K562 (cell line): ENCODE data around the gene PDCD1. TPM values are rescaled to one million over a fixed set of nuclear protein-coding genes. Genes with fewer than 3 reads are reported as not detected.

Source experiments
- ATAC-seq: fragments of 200-7000 bp; cut with Tn5 transposase; 3 replicates; pipeline ENCODE4 v1.9.1; 2020; ENCODE audit warnings: moderate library complexity
- BruUV-seq: library from RNA; stranded (reverse); fragments of 400-500 nt; replicated peaks from 2 replicates; lab custom pipeline; 2021; lab: Mats Ljungman, UMichigan
- CTCF ChIA-PET: fragments of 300-600 bp; formaldehyde crosslinking; extraction: SDS; loops from one replicate; lab custom pipeline; 2021; ENCODE audit warnings: low intra/inter-chr PET ratio; lab: Yijun Ruan, JAX
- POLR2A ChIA-PET: fragments of 300-600, 350-650 bp; sonication (Branson Sonifier 250); formaldehyde crosslinking; extraction: SDS; loops from one replicate; lab custom pipeline; 2021; ENCODE audit warnings: antibody characterized with exemption, inconsistent platforms; lab: Yijun Ruan, JAX
- DNase-seq, 4 experiments: peaks; one replicate each; pipeline versions ENCODE4 v3.0.0 to v3.0.0-alpha.2; 2011 to 2018; ENCODE audit warnings: low spot score in 3 of 4, mixed read lengths in 3 of 4; ENCODE audit errors: extremely low read depth in 1 of 4
- FAIRE-seq: peaks from 2 replicates; lab custom pipeline; 2011; peaks lifted over from hg19 to GRCh38; lab: Jason Lieb, UNC
- H2AFZ ChIP-seq: 2 replicates; pipeline ENCODE4 v1.6.0; 2011; ENCODE audit warnings: low read depth, low read length, control low read depth, inconsistent platforms
- H3K27ac ChIP-seq: fragments of 200-600 bp; 3 replicates; pipeline ENCODE4 v1.8.0; 2011; ENCODE audit warnings: low read depth, mild to moderate bottlenecking, control low read depth, inconsistent platforms, low read length, moderate library complexity, mixed read lengths; ENCODE audit errors: extremely low read depth
- H3K27me3 ChIP-seq, 2 experiments: fragments of 300-600 bp in 1 of 2; 2 replicates in 1 of 2; 3 replicates in 1 of 2; pipeline versions ENCODE4 v1.6.0 to v1.8.0; 2011; ENCODE audit warnings: inconsistent platforms in 2 of 2, low read length in 2 of 2, mild to moderate bottlenecking in 1 of 2, mixed read lengths in 1 of 2, moderate library complexity in 1 of 2; ENCODE audit not compliant: control insufficient read depth in 2 of 2, insufficient read depth in 2 of 2
- H3K36me3 ChIP-seq: fragments of 300-600 bp; 3 replicates; pipeline ENCODE4 v1.8.0; 2011; ENCODE audit warnings: mild to moderate bottlenecking, low read length, inconsistent platforms; ENCODE audit not compliant: control insufficient read depth, insufficient read depth
- H3K4me1 ChIP-seq, 2 experiments: fragments of 200-600 bp in 1 of 2; replicated peaks in 1 of 2; 2 replicates in 1 of 2; 3 replicates in 1 of 2; pipeline versions ENCODE4 v1.5.1 to v1.8.0; 2011; ENCODE audit warnings: inconsistent platforms in 2 of 2, low read length in 2 of 2, mild to moderate bottlenecking in 1 of 2, mixed read lengths in 1 of 2, moderate library complexity in 1 of 2; ENCODE audit not compliant: control insufficient read depth in 2 of 2, insufficient read depth in 2 of 2
- H3K4me2 ChIP-seq: 2 replicates; pipeline ENCODE4 v1.6.1; 2011; ENCODE audit warnings: low read length, control low read depth, inconsistent platforms, mixed read lengths; ENCODE audit not compliant: insufficient read depth
- H3K4me3 ChIP-seq: fragments of 200-600 bp; sonication (generic), shearing (Covaris generic); 2 replicates; pipeline ENCODE4 v1.5.1; 2016; ENCODE audit warnings: control low read depth, inconsistent platforms
- H3K79me2 ChIP-seq: fragments of 200-600 bp; 3 replicates; pipeline ENCODE4 v1.8.0; 2011; ENCODE audit warnings: low read length, inconsistent platforms; ENCODE audit not compliant: control insufficient read depth, insufficient read depth
- H3K9ac ChIP-seq, 2 experiments: 2 replicates each; pipeline versions ENCODE4 v1.6.0 to v1.6.1; 2011; ENCODE audit warnings: low read depth in 2 of 2, low read length in 2 of 2, control low read depth in 1 of 2, inconsistent platforms in 1 of 2, mild to moderate bottlenecking in 1 of 2, mixed read lengths in 1 of 2; ENCODE audit not compliant: insufficient read depth in 1 of 2
- H3K9me1 ChIP-seq: one replicate; pipeline ENCODE4 v1.6.0; 2011; ENCODE audit warnings: inconsistent platforms, mild to moderate bottlenecking, low read length, moderate library complexity; ENCODE audit not compliant: control insufficient read depth, insufficient read depth
- H3K9me3 ChIP-seq: replicated peaks from 2 replicates; pipeline ENCODE4 v1.5.1; 2011; ENCODE audit warnings: low read depth, low read length, inconsistent platforms; ENCODE audit not compliant: control insufficient read depth, insufficient read depth
- H4K20me1 ChIP-seq: replicated peaks from 2 replicates; pipeline ENCODE4 v1.6.1; 2011; ENCODE audit warnings: low read length, inconsistent platforms, mixed read lengths; ENCODE audit not compliant: control insufficient read depth, insufficient read depth
- ATF2 ChIP-seq: sonication (generic); formaldehyde crosslinking; IDR thresholded peaks from 2 replicates; pipeline ENCODE4 v1.8.1; 2022; ENCODE audit warnings: missing genetic modification reagents
- ATF3 ChIP-seq, 2 experiments: fragments of 450-650 bp in 1 of 2; sonication (generic) in 1 of 2; formaldehyde crosslinking in 1 of 2; IDR thresholded peaks in 1 of 2; conservative IDR thresholded peaks in 1 of 2; 2 replicates each; pipeline versions ENCODE4 v1.6.1 to v1.8.1; 2016 to 2023; ENCODE audit warnings: mild to moderate bottlenecking in 2 of 2, moderate library complexity in 2 of 2, inconsistent platforms in 1 of 2, missing genetic modification reagents in 1 of 2
- DIDO1 ChIP-seq: fragments of 450-650 bp; IDR thresholded peaks from 2 replicates; pipeline ENCODE4 v1.6.1; 2016; ENCODE audit warnings: low read depth, missing biosample characterization, missing genetic modification characterization
- KAT7 ChIP-seq: sonication (generic); formaldehyde crosslinking; IDR thresholded peaks from 2 replicates; pipeline ENCODE4 v1.8.0; 2022; ENCODE audit warnings: missing genetic modification reagents, mild to moderate bottlenecking, borderline replicate concordance
- MAFF ChIP-seq: IDR thresholded peaks from 2 replicates; pipeline ENCODE4 v1.6.1; 2012; ENCODE audit warnings: low read length, improper control_type of control experiment
- NFYB ChIP-seq: IDR thresholded peaks from 2 replicates; pipeline ENCODE4 v1.6.1; 2011; ENCODE audit warnings: mild to moderate bottlenecking, moderate library complexity; ENCODE audit not compliant: insufficient read length; ENCODE audit errors: extremely low read depth
- NR1H2 ChIP-seq: sonication (generic); formaldehyde crosslinking; IDR thresholded peaks from 2 replicates; pipeline ENCODE4 v1.4.0; 2020; ENCODE audit warnings: mild to moderate bottlenecking, missing genetic modification reagents
- RAD21 ChIP-seq, 2 experiments: fragments of 250-450 bp in 1 of 2; fragments of 450-650 bp in 1 of 2; sonication (Bioruptor Pico) in 1 of 2; formaldehyde crosslinking in 1 of 2; IDR thresholded peaks in 1 of 2; conservative IDR thresholded peaks in 1 of 2; 2 replicates each; pipeline versions ENCODE4 v1.4.0 to v1.8.0; 2020 to 2022; ENCODE audit warnings: mild to moderate bottlenecking in 2 of 2, moderate library complexity in 1 of 2
- ZNF140 ChIP-seq: fragments of 250-450 bp; sonication (Bioruptor Pico); IDR thresholded peaks from 2 replicates; pipeline ENCODE4 v1.8.0; 2021; ENCODE audit warnings: moderate library complexity, mild to moderate bottlenecking, inconsistent platforms
- ZNF175 ChIP-seq: fragments of 200-800 bp; sonication (Bioruptor generic); IDR thresholded peaks from 2 replicates; pipeline ENCODE4 v1.6.1; 2016; ENCODE audit warnings: low read depth, mild to moderate bottlenecking, missing genetic modification characterization, missing compliant biosample characterization
- ZNF253 ChIP-seq: fragments of 250-450 bp; sonication (Bioruptor Pico); conservative IDR thresholded peaks from 2 replicates; pipeline ENCODE4 v1.6.1; 2021; ENCODE audit warnings: mild to moderate bottlenecking
- WGBS: fragments of 100-300 bp; shearing (Covaris generic); methylation state at CpG from one replicate; pipeline ENCODE4 v1.1.6; 2016; ENCODE audit warnings: low coverage, mixed read lengths; ENCODE audit not compliant: insufficient coverage; ENCODE audit errors: missing lambda C conversion rate; 5-methylcytosine and 5-hydroxymethylcytosine counted together
- in situ Hi-C: fragments of 300-500 bp; cut with MboI; formaldehyde crosslinking; loops from 4 replicates; pipeline ENCODE4 v1.15.0; 2018; ENCODE audit warnings: inconsistent platforms, mixed read lengths
- intact Hi-C: fragments of 100-400 bp; cut with micrococcal nuclease; formaldehyde crosslinking; loops from 2 replicates; pipeline ENCODE4 v1.14.2; 2022
- polyA plus RNA-seq, 8 experiments: library from polyadenylated mRNA; depleted of rRNA in 4 of 8; stranded (reverse) in 5 of 8; unstranded in 3 of 8; fragments of >200 nt; fragmentation: Nextera tagmentation in 2 of 8; fragmentation: Illumina TruSeq in 1 of 8; extraction: Ambion mirVana in 2 of 8; extraction: Trizol in 1 of 8; gene quantifications; 2 replicates each; pipeline versions ENCODE4 v1.2.1 to v1.2.3, GENCODE V29; 2011 to 2014; ENCODE audit warnings: inconsistent platforms in 1 of 8, missing spikeins in 1 of 8
- total RNA-seq, 7 experiments: library from RNA; depleted of rRNA in 6 of 7; stranded (reverse); fragments of >200 nt in 6 of 7; fragmentation: Illumina TruSeq in 2 of 7; extraction: Trizol in 2 of 7; gene quantifications; 2 replicates each; pipeline versions ENCODE4 v1.2.1 to v1.2.3, GENCODE V29; 2011 to 2021; ENCODE audit warnings: low replicate concordance in 1 of 7

The PDCD1 gene
- total and polyA plus RNA-seq, 9 of the 15 experiments (the other 6 are each of a cell fraction or from before 2014, with no cell fraction given): 0.15 to 2.5 (median 1.0) TPM; not detected in 2

DNA sequence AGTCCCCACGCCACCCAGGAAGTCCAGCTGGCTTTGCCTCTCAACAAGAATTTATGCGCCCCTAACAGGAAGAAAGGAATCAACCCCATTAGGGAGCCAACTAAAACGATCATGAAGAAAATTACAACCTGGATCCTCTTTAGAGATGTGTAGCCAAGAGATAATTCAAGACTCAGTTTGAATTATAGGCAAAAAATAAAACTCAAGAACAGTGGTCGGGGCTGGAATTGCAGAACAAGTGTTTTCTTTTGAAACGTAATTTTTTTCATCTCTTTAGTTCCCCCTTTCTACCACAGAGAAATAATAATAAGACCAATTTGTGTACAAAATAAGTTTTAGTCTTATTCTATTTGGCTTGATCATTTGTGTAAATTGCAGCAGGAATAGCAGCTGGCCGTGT, 22.4 kb downstream of the PDCD1 start:
- peaks cover 6 to 11% of the 10 kb centered on the region in 2 experiments; a peak in 4 of 5 replicates for H3K4me1 ChIP-seq
- intact Hi-C loops (no loop called here), in situ Hi-C loops (no loop called here)
- no peak for ATAC-seq
- no peaks in the 10 kb centered on the region for H4K20me1 ChIP-seq
- WGBS: 49% methylated on average over 6 of the region's 6 CpGs
- CTCF ChIA-PET: no interaction called here
- H3K79me2 ChIP-seq: no peaks in the 10 kb centered on the region
- no peak overlapping the region for H3K27ac ChIP-seq
- H2AFZ ChIP-seq: no peak overlapping the region
- BruUV-seq: no TSS peak
- no peak overlapping the region for H3K9ac ChIP-seq
- TF ChIP-seq KAT7 (CRISPR knock-in tag): no peak
- TF ChIP-seq ZNF175 (CRISPR knock-in tag): no peak
- no peak for TF ChIP-seq MAFF
- no peak for TF ChIP-seq NFYB
- TF ChIP-seq ATF3 (IDR thresholded peaks at IDR 0.05): no peak
- no peak for TF ChIP-seq ATF3 (CRISPR knock-in tag; conservative IDR thresholded peaks at IDR 0.05)
- no peak for TF ChIP-seq DIDO1
- no peak for TF ChIP-seq RAD21 (CRISPR knock-in tag; conservative IDR thresholded peaks at IDR 0.05 in 1 of 2, IDR thresholded peaks at IDR 0.05 in 1 of 2)
- TF ChIP-seq NR1H2 (CRISPR knock-in tag): no peak
- TF ChIP-seq ZNF253: no peak
- no peak for TF ChIP-seq ZNF140 (CRISPR knock-in tag)
- no peak for TF ChIP-seq ATF2
- H3K27me3 ChIP-seq: no peaks in the 10 kb centered on the region
- no peaks in the 10 kb centered on the region for H3K36me3 ChIP-seq
- H3K9me3 ChIP-seq: no peaks in the 10 kb centered on the region
- FAIRE-seq: no peak
- no peak for DNase-seq
- POLR2A ChIA-PET: no interaction called here
- H3K9me1 ChIP-seq: no peaks in the 10 kb centered on the region
- H3K4me3 ChIP-seq: no peak overlapping the region
- H3K4me2 ChIP-seq: no peak overlapping the region
